AG04450 (cell line): ENCODE data around the gene KRTAP10-1. TPM values are rescaled to one million over a fixed set of nuclear protein-coding genes. Genes with fewer than 3 reads are reported as not detected.

Experiments used
- CTCF ChIA-PET: fragments of 300-600, 350-600 bp; formaldehyde crosslinking; extraction: SDS; loops from one replicate; lab custom pipeline; 2022; ENCODE audit warnings: antibody characterized with exemption, inconsistent platforms; lab: Charles Lee
- POLR2A ChIA-PET: fragments of 350-600 bp; formaldehyde crosslinking; extraction: SDS; loops from one replicate; lab custom pipeline; 2021; ENCODE audit warnings: antibody characterized with exemption, inconsistent platforms; lab: Yijun Ruan, JAX
- DNase-seq: peaks from one replicate; pipeline ENCODE4 v3.0.0-alpha.2; 2011; ENCODE audit warnings: low read depth, low spot score
- H3K27ac ChIP-seq: one replicate; pipeline ENCODE4 v1.5.1; 2012; ENCODE audit warnings: low read depth, low read length, control low read depth
- H3K27me3 ChIP-seq: one replicate; pipeline ENCODE4 v1.6.0; 2012; ENCODE audit warnings: low read length; ENCODE audit not compliant: control insufficient read depth, insufficient read depth
- H3K4me3 ChIP-seq: 2 replicates; pipeline ENCODE4 v1.5.1; 2011; ENCODE audit warnings: mild to moderate bottlenecking, low read depth, low read length, control low read depth
- H3K9me3 ChIP-seq: 2 replicates; pipeline ENCODE4 v1.5.1; 2012; ENCODE audit warnings: low read length; ENCODE audit not compliant: control insufficient read depth, insufficient read depth
- CTCF ChIP-seq: IDR thresholded peaks from 2 replicates; pipeline ENCODE4 v1.5.1; 2011; ENCODE audit warnings: low read depth, low read length, control low read depth, inconsistent platforms
- polyA plus RNA-seq: library from polyadenylated mRNA; depleted of rRNA; stranded (reverse); fragments of >200 nt; gene quantifications from 2 replicates; pipeline ENCODE4 v1.2.3, GENCODE V29; 2011

KRTAP10-1 gene
- polyA plus RNA-seq, 1 experiment = not detected

- Histone ChIP-seq H3K27me3 (no peaks in the 10 kb centered on the region), H3K27ac (no peak overlapping the region), H3K9me3 (peaks cover 25% of the 10 kb centered on the region), H3K4me3 (no peak overlapping the region)
- no peak for DNase-seq
- TF ChIP-seq CTCF = no peak
- ChIA-PET POLR2A (no interaction called here), CTCF (no interaction called here)
Measured at GRCh38 chr21:44514218-44514520, 25.8 kb downstream of the KRTAP10-1 start.

DNA sequence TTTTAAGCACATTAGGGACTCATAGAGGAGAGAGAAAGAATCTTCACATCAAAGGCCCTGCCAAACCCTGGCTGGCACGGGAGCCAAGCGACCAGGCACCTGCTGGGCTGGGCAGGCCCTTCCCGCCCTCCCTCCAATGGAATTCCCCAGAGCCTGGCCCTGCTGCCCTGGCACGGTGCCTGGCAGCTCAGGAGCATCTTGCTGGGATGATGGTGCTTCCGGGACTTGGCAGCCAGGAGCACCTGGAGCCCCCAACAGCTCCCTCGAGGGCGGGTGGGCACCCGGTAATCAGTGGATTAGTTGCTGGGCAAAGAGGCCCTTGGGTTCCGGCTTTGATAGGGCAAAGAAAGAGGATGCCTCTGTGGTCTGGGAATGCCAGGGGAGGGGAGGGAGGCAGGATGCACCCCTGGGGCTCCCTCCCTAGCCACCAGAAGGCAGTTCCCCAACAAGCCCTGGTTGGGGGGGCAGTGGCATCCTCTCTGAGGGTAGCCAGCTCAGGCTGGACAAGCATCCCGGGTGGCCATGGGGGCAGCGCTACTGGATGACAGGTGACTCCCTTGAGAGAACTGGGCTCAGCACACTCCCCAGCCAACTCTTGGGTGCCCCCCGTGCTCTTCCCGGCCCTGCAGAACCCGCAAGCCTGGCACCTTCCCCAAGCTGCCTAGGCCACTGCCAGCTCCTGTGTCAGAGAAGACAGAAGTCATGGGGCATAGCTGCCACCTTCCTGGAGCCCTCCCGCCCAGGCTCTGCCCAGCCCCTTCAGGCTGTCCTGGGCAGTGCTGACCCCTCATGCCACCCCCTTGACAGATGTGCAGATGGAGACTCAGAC is 26.4 kb downstream of the KRTAP10-1 start:
- ChIA-PET POLR2A (no interaction called here), CTCF (no interaction called here)
- TF ChIP-seq CTCF = no peak
- H3K4me3 ChIP-seq = no peak overlapping the region
- no peaks in the 10 kb centered on the region for H3K27me3 ChIP-seq
- H3K27ac ChIP-seq = no peak overlapping the region
- H3K9me3 ChIP-seq = peaks cover 21% of the 10 kb centered on the region
- DNase-seq = no peak

- POLR2A ChIA-PET = no interaction called here
- Histone ChIP-seq H3K4me3 (no peak overlapping the region), H3K27me3 (no peaks in the 10 kb centered on the region), H3K9me3 (peaks cover 19% of the 10 kb centered on the region; the same call in 1 of the 2 replicates), H3K27ac (no peak overlapping the region)
- TF ChIP-seq CTCF = no peak
- no peak for DNase-seq
- CTCF ChIA-PET = no interaction called here
Measured at GRCh38 chr21:44512496-44513388, 27.3 kb downstream of the KRTAP10-1 start.

DNA sequence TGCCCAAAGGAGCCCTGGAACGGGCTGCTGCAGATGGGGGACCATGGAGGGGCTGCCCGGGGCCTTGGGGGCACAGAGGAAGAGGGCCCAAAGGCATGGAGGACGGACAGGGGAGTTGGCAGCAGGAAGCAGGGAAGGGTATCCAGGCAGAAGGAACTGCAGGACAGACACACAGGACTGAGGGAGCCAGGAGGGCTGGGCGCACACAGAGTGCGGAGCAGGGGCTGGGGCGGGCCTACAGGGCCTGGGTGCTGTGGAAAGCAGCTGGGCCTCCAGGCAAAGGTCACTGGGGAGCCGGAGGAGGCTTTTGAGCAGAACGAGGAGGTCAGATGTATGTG is 28.1 kb downstream of the KRTAP10-1 start:
- Histone ChIP-seq H3K9me3 (peaks cover 12% of the 10 kb centered on the region; the same call in 1 of the 2 replicates), H3K27ac (no peak overlapping the region), H3K4me3 (no peak overlapping the region), H3K27me3 (no peaks in the 10 kb centered on the region)
- no peak for TF ChIP-seq CTCF
- ChIA-PET POLR2A (no interaction called here), CTCF (interaction anchor here (2.3 kb wide), 1 partner anchor 281 kb away, joined by 13 read pairs; no protein-coding TSS in a partner anchor)
- no peak for DNase-seq
